Central memory CD8-positive, alpha-beta T cell (primary cell): ENCODE measurements around the gene GOLGA6A.
"Not testable (repeated sequence)": the region's sequence is repeated elsewhere in the genome, so short reads cannot be mapped to it uniquely, and the experiment has no call there.

ENCODE experiments used
- ATAC-seq: fragments of 150-1000 bp; cut with Tn5 transposase; replicated peaks from 2 replicates; pipeline ENCODE4 v1.10.0; 2022; ENCODE audit warnings: mild to moderate bottlenecking, moderate FRiP score, moderate number of reproducible peaks; ENCODE audit not compliant: poor library complexity, severe bottlenecking; ENCODE audit errors: extremely low read depth
- DNase-seq, 2 donors: peaks; one replicate each; pipeline ENCODE4 v3.0.0; 2021; ENCODE audit warnings: low spot score in 2 of 2
- H3K27ac Mint-ChIP-seq: one replicate; pipeline ENCODE4 v1.8.0; 2022; ENCODE audit warnings: low read depth, mild to moderate bottlenecking, moderate library complexity, mixed read lengths
- H3K27me3 Mint-ChIP-seq: one replicate; pipeline ENCODE4 v1.8.0; 2022; ENCODE audit warnings: mixed read lengths
- H3K36me3 Mint-ChIP-seq: one replicate; pipeline ENCODE4 v1.8.0; 2022; ENCODE audit warnings: mild to moderate bottlenecking, moderate library complexity, mixed read lengths; ENCODE audit not compliant: insufficient read depth
- H3K4me1 Mint-ChIP-seq: one replicate; pipeline ENCODE4 v1.8.0; 2022; ENCODE audit warnings: mixed read lengths
- H3K4me3 Mint-ChIP-seq: one replicate; pipeline ENCODE4 v1.8.0; 2022; ENCODE audit warnings: mild to moderate bottlenecking, moderate library complexity, mixed read lengths
- H3K9me3 Mint-ChIP-seq: one replicate; pipeline ENCODE4 v1.8.0; 2022; ENCODE audit warnings: mixed read lengths

GOLGA6A gene

DNA sequence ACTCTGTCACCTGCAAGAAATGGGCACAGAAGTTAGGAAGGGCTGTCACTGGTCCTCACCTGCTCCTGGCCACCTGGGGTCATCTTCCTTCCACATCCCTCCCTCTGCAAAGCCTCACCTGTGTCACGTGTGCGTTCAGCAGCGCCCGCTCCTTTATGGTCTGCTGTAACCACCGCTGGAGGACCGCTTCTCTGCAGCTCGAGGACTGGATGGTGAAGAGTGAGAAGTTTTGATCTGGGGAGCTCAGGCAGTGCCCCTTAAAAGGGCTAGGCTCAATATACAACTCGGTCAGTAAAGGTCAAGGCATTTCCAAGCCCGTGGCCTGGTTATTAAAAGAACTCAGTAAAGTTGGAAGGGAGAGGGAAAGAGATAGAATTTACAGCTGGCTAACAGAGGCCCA is 6.6 kb downstream of the GOLGA6A start:
- not testable (repeated sequence) for H3K27ac Mint-ChIP-seq, H3K36me3 Mint-ChIP-seq, H3K27me3 Mint-ChIP-seq, H3K4me3 Mint-ChIP-seq, H3K4me1 Mint-ChIP-seq, DNase-seq, ATAC-seq, H3K9me3 Mint-ChIP-seq

DNA sequence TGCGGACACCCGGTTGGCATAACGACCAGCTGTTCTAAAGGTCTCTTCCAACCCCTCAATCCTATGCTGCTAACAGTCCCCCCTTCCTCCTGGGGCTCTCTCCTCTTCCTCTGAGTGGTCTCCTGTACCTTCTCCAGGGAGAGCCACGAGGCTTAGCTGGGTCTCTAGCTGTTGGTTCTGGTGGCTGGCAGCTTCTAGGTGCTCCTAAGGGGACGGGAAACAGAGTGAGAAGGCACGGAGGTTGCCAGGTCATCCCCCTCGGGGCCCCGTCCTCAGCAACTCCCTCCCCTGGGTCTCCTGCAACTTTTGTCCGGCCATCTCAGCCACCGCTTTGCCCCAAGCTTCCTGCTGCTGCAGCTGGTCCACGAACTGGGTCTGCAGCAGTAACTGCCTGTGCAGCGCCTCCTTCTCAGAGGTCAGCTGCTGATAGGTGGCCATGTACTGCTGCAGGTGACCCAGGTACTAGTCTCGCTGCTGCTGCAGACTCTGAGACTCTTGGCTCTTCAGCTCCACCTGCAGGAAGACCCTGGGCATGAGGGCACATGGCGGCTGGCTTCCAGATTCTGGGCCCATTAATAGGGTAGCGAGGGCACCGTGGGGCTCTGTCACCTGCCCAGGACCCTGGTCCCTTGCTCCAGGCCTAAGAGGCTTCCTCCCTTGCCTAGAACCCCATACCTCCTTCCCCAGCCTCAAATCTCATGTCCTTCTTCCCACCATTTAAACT is 9.6 kb downstream of the GOLGA6A start:
- H3K27ac Mint-ChIP-seq, ATAC-seq, H3K4me1 Mint-ChIP-seq, H3K36me3 Mint-ChIP-seq, H3K27me3 Mint-ChIP-seq, H3K9me3 Mint-ChIP-seq, H3K4me3 Mint-ChIP-seq: not testable (repeated sequence)
- peak in 1 of 2 donors; percentile 27 for DNase-seq

DNA sequence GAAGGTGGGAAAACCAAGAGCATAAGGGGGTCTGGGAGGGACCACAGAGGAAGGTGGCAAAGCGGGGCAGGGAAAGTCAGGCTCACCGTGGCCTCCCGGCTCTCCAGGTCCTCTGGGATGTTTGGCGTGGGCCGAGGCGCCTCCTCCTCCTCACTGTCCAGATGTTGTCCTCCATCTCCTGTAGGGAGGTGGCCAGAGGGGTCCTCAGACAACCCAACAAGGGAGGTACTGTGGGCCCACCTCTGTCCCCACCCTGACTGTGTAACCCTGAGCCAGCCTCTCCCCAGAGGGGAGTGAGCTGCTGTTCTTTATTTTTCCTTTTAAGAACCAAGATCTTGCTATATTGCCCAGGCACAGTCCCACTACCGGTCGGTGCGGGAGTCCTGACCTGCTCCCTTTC is 10.2 kb downstream of the GOLGA6A start:
- DNase-seq, H3K27ac Mint-ChIP-seq: not testable (repeated sequence)

DNA sequence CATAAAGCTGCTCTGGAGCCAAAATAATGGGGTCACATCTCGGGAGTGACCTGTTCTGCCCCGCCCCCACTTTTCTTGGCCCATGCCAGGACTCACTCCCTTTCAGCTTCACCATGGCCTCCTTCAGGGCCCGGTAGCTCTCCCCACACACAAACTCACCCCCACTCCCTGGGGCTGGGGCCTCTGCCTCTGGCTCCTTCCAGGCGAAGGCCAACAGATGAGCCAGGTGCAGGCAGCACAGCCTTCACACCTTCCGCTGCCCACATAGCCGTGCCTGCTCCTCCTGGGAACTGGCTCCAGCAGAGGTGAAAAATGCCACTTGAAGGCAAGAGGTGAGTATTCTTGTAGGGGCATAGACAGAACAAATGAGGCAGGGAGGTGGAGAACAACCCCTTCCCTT is 10.7 kb downstream of the GOLGA6A start:
- ATAC-seq, H3K27me3 Mint-ChIP-seq, H3K4me1 Mint-ChIP-seq, DNase-seq, H3K4me3 Mint-ChIP-seq, H3K36me3 Mint-ChIP-seq, H3K27ac Mint-ChIP-seq, H3K9me3 Mint-ChIP-seq: not testable (repeated sequence)

More for the DNA sequence above, 10.2 kb downstream of the GOLGA6A start:
- not testable (repeated sequence) for ATAC-seq, H3K27me3 Mint-ChIP-seq, H3K36me3 Mint-ChIP-seq, H3K4me3 Mint-ChIP-seq, H3K4me1 Mint-ChIP-seq, H3K9me3 Mint-ChIP-seq

DNA sequence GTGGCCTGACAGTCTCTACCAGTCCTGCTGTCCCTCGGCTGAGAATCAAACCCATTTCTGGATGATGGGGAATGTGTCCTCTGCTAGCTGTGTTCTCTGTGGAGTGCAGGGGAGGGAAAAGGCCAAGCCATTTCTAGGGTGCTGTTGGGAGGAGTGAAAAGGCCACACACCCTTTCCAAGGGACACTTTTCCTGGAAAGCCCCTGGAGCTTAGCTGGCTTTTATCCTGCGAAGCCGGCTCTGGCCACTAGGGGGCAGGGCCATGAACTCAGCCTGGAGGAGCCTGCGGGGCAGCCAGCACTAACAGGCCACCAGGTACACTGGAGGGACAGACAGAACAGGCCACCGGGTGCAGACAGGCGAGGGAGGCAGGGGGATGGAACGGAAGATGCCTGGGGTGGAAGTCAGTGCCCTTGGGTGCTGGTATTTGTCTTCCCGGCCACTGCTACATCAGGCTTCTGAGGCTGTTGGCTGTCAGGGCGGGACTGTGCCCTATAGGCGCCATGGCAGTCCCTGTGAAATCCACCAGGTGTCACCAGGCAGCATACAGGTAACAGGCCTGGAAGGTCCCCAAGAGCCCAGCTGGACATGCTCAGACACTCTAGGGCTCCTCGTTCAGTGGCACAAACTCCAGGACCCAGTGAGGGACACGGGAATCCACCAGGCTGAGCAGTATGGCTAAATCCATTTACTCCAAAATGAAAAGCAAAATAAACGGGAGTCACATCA is 16.5 kb downstream of the GOLGA6A start:
- not testable (repeated sequence) for H3K4me3 Mint-ChIP-seq, H3K9me3 Mint-ChIP-seq, H3K27ac Mint-ChIP-seq, H3K4me1 Mint-ChIP-seq, H3K36me3 Mint-ChIP-seq
- peaks cover 12% of the 10 kb centered on the region for H3K27me3 Mint-ChIP-seq
- DNase-seq (peak in 1 of 2 donors; percentile 39), ATAC-seq (peak; percentile 94)

DNA sequence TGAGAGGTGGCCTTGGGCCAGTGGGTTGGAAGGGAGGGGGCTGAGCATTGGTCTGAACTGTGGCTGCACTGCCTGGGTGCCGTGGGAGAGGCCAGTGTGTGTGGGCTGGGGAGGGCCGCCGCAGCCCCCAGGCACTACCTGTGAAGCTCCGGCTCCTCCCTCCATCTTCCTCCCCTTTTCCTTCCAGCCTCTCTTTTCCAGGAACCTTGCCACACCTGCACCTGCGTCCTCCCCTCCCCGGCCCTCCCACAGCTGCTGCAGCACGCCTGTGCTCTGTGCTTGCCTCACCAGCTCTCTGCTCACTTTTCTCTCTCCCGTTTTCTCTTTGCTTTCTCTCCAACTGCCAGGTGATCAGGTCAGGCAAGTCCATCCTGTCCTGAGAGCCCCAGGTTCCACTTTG is 17.5 kb downstream of the GOLGA6A start:
- not testable (repeated sequence) for H3K9me3 Mint-ChIP-seq, H3K4me3 Mint-ChIP-seq, ATAC-seq, H3K27ac Mint-ChIP-seq, H3K36me3 Mint-ChIP-seq, H3K4me1 Mint-ChIP-seq
- DNase-seq = peak in 1 of 2 donors; percentile 8
- peaks cover 12% of the 10 kb centered on the region for H3K27me3 Mint-ChIP-seq

DNA sequence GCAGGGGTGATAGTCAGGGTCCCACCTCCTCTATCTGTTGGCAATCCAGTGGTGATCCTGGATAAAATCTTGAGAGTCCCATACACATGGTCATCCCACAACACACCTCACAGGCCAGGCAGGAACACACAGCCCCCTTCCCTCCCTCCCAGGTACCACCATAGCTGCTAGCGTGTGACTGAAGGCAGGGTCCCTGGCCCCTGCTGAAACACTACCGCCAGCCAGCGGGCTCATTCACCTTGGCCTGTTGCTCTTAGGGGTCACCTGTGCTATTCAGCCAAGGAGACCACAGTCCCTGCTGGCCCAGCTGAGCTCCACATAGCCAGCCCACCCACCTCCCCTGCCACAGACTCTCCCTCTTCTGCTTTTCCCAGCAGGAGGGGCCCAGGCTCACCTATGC is 18.2 kb downstream of the GOLGA6A start:
- H3K27me3 Mint-ChIP-seq = peaks cover 12% of the 10 kb centered on the region
- not testable (repeated sequence) for ATAC-seq, H3K4me3 Mint-ChIP-seq, H3K36me3 Mint-ChIP-seq, H3K4me1 Mint-ChIP-seq, DNase-seq, H3K27ac Mint-ChIP-seq, H3K9me3 Mint-ChIP-seq

DNA sequence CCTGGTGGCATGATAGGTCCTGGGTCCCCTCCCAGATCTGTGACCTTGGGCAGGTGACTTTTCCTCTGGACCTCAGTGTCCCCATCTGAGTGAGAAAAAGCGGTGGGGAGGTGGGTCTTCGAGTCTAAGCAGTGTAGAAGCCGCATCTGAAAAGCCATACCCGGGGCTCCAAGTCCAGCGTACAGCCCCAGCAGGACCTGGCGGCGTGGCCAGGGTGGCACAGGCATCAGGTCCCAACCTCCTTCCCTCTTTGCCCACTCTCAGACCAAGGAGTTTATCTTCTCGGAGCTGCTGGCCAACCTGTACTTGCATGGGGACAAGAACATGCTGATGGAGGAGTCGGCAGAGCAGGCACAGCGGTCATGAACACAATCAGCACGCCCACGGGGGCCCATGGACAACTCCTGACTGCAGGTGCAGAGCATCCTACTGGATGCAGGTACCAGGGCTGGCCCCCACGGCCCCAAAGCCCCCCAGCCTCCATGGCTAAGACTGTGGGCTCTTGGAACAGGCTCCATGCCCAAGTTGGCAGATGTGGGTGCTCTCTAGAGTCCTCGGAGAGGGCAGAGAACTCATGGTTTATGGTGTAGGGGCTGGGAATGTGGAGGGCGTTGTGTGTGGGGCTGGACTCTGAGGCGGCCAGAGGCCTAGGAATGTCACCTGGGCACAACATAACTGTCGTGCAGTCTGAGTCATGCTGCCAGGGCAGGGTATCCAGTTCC is 18.8 kb downstream of the GOLGA6A start:
- not testable (repeated sequence) for ATAC-seq
- peak in 1 of 2 donors; percentile 2 for DNase-seq

DNA sequence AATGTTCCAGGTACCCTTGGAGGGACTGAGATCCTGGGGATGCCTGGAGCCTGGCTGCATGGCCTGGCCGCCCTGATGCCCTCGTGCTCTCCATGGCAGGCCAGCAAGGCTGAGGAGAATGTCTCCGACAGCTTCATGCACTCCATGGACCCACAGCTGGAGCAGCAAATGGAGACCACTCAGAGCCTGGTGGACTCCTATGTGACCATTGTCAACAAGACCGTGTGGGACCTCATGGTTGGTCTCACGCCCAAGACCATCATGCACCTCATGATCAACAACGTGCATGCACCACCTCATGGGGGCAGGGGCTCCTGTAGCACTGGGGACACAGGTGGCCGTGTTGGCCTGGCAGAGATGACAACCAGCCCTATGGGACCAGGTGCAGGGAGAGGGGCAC is 19.7 kb downstream of the GOLGA6A start:
- ATAC-seq (no peak), DNase-seq (no peak)
- Mint-ChIP-seq H3K4me3 (no peak overlapping the region), H3K36me3 (no peaks in the 10 kb centered on the region), H3K4me1 (peaks cover 6% of the 10 kb centered on the region), H3K27me3 (peaks cover 12% of the 10 kb centered on the region), H3K9me3 (no peaks in the 10 kb centered on the region), H3K27ac (no peak overlapping the region)

More for the DNA sequence above, 18.8 kb downstream of the GOLGA6A start:
- H3K27me3 Mint-ChIP-seq = peaks cover 12% of the 10 kb centered on the region
- not testable (repeated sequence) for H3K36me3 Mint-ChIP-seq, H3K9me3 Mint-ChIP-seq, H3K4me1 Mint-ChIP-seq, H3K27ac Mint-ChIP-seq, H3K4me3 Mint-ChIP-seq

DNA sequence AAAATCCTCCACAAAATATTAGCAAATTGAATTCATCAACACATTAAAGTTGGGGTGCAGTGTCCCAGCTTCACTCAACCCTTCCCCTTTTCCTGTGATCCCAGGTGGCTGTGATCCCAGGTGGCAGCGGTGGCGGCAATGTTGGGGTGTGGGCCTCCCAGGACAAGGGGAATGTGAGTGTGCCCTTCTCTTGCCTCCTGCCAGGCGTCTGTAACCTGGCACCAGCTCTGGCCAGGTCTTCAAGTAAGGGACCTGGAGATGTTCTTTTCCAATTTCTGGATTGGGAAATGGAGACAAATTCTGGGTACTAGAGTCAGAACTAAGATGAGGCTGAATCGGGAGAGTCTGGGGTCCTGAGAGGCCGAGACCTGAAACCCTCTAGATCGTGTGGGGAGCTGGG is 20.1 kb downstream of the GOLGA6A start:
- ATAC-seq (no peak), DNase-seq (no peak)
- Mint-ChIP-seq H3K27ac (no peak overlapping the region), H3K4me1 (peaks cover 6% of the 10 kb centered on the region), H3K36me3 (no peaks in the 10 kb centered on the region), H3K27me3 (peaks cover 12% of the 10 kb centered on the region), H3K9me3 (no peaks in the 10 kb centered on the region), H3K4me3 (no peak overlapping the region)

DNA sequence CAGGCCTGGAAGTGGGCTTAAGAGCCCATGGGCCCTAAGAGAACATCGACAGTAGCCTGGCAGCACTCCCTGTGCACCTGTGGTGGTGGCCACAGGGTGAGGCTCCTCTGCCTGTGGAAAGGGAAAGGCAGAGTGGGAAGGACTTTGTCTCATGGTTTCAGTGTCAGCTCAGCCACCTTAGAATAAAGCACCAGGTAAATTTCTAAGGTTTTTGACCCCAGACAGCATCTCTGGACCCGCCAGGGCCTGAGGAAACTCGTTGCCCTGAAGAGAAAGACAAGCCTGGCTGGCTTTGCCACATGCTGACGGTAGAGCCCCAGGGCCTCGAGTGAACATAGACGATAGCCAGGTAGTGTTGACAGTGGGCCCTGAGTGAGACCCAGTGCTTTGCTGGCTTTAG is 22.1 kb downstream of the GOLGA6A start:
- no peak for DNase-seq
- H3K4me1 Mint-ChIP-seq = peaks cover 6% of the 10 kb centered on the region
- no peak for ATAC-seq
- no peak overlapping the region for H3K4me3 Mint-ChIP-seq
- H3K27ac Mint-ChIP-seq = no peak overlapping the region
- H3K9me3 Mint-ChIP-seq = no peaks in the 10 kb centered on the region
- peaks cover 3% of the 10 kb centered on the region for H3K36me3 Mint-ChIP-seq
- H3K27me3 Mint-ChIP-seq = peaks cover 10% of the 10 kb centered on the region

DNA sequence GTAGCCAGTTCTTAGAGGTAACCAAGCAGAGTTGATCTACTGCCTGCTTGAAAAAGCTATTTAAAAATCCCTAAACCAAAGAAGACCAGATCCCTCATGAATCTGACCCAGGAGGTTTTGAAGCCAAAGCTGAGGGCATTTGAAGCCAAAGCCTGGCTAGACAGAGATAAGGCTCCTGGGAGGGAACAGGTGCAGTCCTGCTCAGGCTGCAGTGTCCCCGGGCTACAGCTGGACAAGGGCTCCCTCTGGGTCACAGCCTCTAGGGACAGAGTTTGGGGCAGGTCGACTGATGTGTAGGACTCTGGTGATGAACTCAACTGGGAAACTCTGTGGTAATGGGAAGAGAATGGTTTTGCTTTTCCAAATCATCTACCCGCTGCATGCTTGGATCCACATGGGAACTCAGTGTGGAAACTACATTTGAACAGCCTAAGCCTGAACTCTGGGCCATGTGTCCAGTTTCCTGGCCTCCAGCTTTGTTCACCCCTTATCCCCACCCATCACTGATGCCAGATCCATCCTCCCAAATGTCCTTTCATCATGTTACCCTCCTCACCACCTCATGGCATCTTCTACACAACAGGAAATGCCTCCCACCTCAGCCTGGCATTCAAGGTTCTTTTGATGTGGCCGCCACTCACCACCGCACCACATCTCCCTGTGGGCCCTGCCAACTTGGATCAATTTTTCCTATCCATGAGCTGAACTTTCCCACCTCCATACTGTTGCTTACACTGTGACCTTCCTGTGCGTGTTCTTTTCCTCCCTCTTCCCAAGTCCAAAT is 23.1 kb downstream of the GOLGA6A start:
- H3K36me3 Mint-ChIP-seq, H3K4me3 Mint-ChIP-seq, DNase-seq, ATAC-seq, H3K9me3 Mint-ChIP-seq, H3K27me3 Mint-ChIP-seq, H3K27ac Mint-ChIP-seq, H3K4me1 Mint-ChIP-seq: not testable (repeated sequence)
